ENCODE results near the gene CDKN1C. TPM values are rescaled to one million over a fixed set of nuclear protein-coding genes. Genes with fewer than 3 reads are reported as not detected.

CDKN1C gene
- total and polyA plus RNA-seq, 2 of the 8 experiments (the other 6 are each of a cell fraction or from before 2014, with no cell fraction given): 12.8 to 14.1 TPM

GRCh38 chr11:2886191-2886894, 768 bp upstream of the CDKN1C start (continued):
- TF ChIP-seq ATF2 (IDR thresholded peaks at IDR 0.05; ENCODE audit: low read length): no peak
- peak; percentile 65; the same call in 1 of the 2 replicates for TF ChIP-seq MAX (IDR thresholded peaks at IDR 0.05)
- no peak for TF ChIP-seq EP300 (IDR thresholded peaks at IDR 0.05; ENCODE audit: borderline replicate concordance in 1 of 2, low read depth in 2 of 2, low read length in 2 of 2)
- TF ChIP-seq SIN3A (conservative IDR thresholded peaks at IDR 0.05 in 1 of 2, IDR thresholded peaks at IDR 0.05 in 1 of 2; ENCODE audit: low read depth in 1 of 2, low read length in 2 of 2): no peak
- TF ChIP-seq CTBP2 (IDR thresholded peaks at IDR 0.05; ENCODE audit: borderline replicate concordance, insufficient read depth, insufficient read length, low read length): no peak
- peak; percentile 69 for TF ChIP-seq E2F6 (IDR thresholded peaks at IDR 0.05)
- TF ChIP-seq ASH2L (IDR thresholded peaks at IDR 0.05; ENCODE audit: low read length): no peak
- peak in 2 of 3 experiments; percentile 8 to 31; a peak in 2 of 4 replicates for TF ChIP-seq CTCF (IDR thresholded peaks at IDR 0.05; ENCODE audit: control extremely low read depth in 1 of 3, insufficient read depth in 1 of 3, low read depth in 1 of 3, low read length in 3 of 3)
- no peak for TF ChIP-seq BACH1 (IDR thresholded peaks at IDR 0.05; ENCODE audit: low read length)
- no peak for TF ChIP-seq GABPA (IDR thresholded peaks at IDR 0.05; ENCODE audit: borderline replicate concordance, insufficient read depth, low read length)

All from H1 (cell line).